ENCODE data around the gene PPIF.

GRCh38 chr10:79403441-79404230, 56.4 kb downstream of the PPIF start:
- TF ChIP-seq, protein P1, sequence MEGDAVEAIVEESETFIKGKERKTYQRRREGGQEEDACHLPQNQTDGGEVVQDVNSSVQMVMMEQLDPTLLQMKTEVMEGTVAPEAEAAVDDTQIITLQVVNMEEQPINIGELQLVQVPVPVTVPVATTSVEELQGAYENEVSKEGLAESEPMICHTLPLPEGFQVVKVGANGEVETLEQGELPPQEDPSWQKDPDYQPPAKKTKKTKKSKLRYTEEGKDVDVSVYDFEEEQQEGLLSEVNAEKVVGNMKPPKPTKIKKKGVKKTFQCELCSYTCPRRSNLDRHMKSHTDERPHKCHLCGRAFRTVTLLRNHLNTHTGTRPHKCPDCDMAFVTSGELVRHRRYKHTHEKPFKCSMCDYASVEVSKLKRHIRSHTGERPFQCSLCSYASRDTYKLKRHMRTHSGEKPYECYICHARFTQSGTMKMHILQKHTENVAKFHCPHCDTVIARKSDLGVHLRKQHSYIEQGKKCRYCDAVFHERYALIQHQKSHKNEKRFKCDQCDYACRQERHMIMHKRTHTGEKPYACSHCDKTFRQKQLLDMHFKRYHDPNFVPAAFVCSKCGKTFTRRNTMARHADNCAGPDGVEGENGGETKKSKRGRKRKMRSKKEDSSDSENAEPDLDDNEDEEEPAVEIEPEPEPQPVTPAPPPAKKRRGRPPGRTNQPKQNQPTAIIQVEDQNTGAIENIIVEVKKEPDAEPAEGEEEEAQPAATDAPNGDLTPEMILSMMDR (IDR thresholded peaks at IDR 0.05; ENCODE audit: low read depth, low read length, poor library complexity, severe bottlenecking), result no peak
- no peak for TF ChIP-seq EZH2phosphoT487 (IDR thresholded peaks at IDR 0.05; ENCODE audit: borderline replicate concordance, low read length)
